BE2C (cell line): ENCODE data around the gene ABHD5. TPM values are rescaled to one million over a fixed set of nuclear protein-coding genes. Genes with fewer than 3 reads are reported as not detected.

Experiments
- DNase-seq: peaks from one replicate; pipeline ENCODE4 v3.0.0-alpha.2; 2020
- H3K27me3 ChIP-seq: fragments of 250-450 bp; sonication (Bioruptor Pico); 2 replicates; pipeline ENCODE4 v1.5.1; 2020; ENCODE audit warnings: mild to moderate bottlenecking
- H3K36me3 ChIP-seq: fragments of 250-450 bp; sonication (Bioruptor Pico); 2 replicates; pipeline ENCODE4 v1.5.1; 2020; ENCODE audit warnings: mild to moderate bottlenecking
- H3K4me1 ChIP-seq: fragments of 250-450 bp; sonication (Bioruptor Pico); 2 replicates; pipeline ENCODE4 v1.5.1; 2020
- H3K4me3 ChIP-seq: 2 replicates; pipeline ENCODE4 v1.5.1; 2011; ENCODE audit warnings: low read depth, low read length
- H3K9me3 ChIP-seq: fragments of 250-450 bp; sonication (Bioruptor Pico); 2 replicates; pipeline ENCODE4 v1.5.1; 2020
- CTCF ChIP-seq: IDR thresholded peaks from 2 replicates; pipeline ENCODE4 v1.5.1; 2012; ENCODE audit warnings: mild to moderate bottlenecking, low read depth, low read length
- polyA plus RNA-seq: library from polyadenylated mRNA; unstranded; fragments of >200 nt; gene quantifications from one replicate; pipeline ENCODE4 v1.2.1, GENCODE V29; 2012; ENCODE audit warnings: low read depth, missing spikeins; ENCODE audit not compliant: insufficient read length, insufficient read depth

ABHD5 gene
- polyA plus RNA-seq, result 18.2 TPM

- peak; percentile 26; the same call in 1 of the 2 replicates for TF ChIP-seq CTCF
- no peaks in the 10 kb centered on the region for H3K27me3 ChIP-seq
- peak; percentile 89 for DNase-seq
- no peaks in the 10 kb centered on the region for H3K4me1 ChIP-seq
- H3K36me3 ChIP-seq, result no peaks in the 10 kb centered on the region
- no peaks in the 10 kb centered on the region for H3K9me3 ChIP-seq
- H3K4me3 ChIP-seq, result peak within 1 kb of the TSS; percentile 65
These were observed at the start of gene ABHD5 for GRCh38 chr3:43690400-43691119. ABHD5 (plus strand) TSS chr3:43690938; CDS start chr3:43690993, 55 bp downstream.

DNA sequence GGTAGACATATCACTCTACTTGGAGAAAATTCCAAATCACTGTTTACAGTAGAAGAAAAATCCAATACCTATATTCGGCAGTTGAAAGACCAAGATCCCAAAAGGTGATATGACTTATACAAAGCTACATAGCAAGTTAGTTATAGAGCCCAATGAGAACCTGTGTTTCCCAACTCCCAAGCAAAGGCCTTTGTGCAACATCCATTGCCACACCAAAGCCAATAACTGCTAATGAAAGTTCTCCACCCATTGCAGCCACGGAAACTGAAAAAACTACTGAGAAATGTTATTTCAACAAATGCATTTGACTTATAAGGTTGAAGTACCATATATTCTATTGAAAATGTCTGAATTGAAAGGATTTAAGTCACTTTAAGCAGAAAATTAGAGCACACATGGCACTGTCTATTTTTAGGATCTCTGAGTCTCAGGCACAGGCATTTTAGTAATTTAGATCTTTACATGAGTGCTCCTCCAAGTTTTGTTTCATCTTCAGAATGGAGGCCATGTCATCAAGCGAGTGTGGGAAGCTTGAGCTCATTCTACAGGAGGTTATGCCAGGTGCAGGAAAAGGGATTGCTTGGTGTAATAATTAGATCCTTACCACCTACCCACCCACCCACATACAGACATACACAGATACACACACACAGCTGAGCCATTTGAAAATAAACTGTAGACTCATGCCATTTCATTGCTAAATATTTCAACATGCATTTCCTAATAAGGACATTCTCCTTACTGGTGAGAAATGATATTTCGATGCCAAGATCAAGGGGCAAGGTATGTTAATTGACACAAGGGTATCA, 49.2 kb upstream of the ABHD5 start:
- TF ChIP-seq CTCF, result no peak
- DNase-seq, result no peak
- no peaks in the 10 kb centered on the region for H3K4me1 ChIP-seq
- no peaks in the 10 kb centered on the region for H3K36me3 ChIP-seq
- H3K27me3 ChIP-seq, result no peaks in the 10 kb centered on the region
- no peaks in the 10 kb centered on the region for H3K9me3 ChIP-seq
- no peak overlapping the region for H3K4me3 ChIP-seq

DNA sequence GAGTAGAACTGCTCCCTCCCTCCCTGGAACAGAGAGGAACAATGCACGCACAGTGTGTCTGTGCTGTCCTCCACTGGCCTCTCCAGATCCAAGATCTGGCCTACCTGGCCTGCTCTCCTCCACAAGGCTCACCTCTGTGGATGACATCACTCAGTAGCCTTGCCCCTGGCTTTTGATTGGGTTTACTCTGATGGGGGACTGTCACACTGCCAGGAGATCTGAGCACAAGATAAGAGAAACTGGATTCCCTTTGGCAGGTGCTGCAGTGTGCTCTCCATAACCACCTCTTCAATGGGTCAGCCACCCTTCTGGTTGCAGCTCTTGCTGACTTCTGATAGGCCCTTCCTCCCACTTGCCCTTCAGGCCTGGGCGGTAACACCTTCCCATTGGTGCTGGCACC, 46.3 kb upstream of the ABHD5 start:
- H3K4me3 ChIP-seq, result no peak overlapping the region
- TF ChIP-seq CTCF, result no peak
- H3K36me3 ChIP-seq, result no peaks in the 10 kb centered on the region
- no peaks in the 10 kb centered on the region for H3K9me3 ChIP-seq
- no peaks in the 10 kb centered on the region for H3K4me1 ChIP-seq
- no peaks in the 10 kb centered on the region for H3K27me3 ChIP-seq
- DNase-seq, result no peak

DNA sequence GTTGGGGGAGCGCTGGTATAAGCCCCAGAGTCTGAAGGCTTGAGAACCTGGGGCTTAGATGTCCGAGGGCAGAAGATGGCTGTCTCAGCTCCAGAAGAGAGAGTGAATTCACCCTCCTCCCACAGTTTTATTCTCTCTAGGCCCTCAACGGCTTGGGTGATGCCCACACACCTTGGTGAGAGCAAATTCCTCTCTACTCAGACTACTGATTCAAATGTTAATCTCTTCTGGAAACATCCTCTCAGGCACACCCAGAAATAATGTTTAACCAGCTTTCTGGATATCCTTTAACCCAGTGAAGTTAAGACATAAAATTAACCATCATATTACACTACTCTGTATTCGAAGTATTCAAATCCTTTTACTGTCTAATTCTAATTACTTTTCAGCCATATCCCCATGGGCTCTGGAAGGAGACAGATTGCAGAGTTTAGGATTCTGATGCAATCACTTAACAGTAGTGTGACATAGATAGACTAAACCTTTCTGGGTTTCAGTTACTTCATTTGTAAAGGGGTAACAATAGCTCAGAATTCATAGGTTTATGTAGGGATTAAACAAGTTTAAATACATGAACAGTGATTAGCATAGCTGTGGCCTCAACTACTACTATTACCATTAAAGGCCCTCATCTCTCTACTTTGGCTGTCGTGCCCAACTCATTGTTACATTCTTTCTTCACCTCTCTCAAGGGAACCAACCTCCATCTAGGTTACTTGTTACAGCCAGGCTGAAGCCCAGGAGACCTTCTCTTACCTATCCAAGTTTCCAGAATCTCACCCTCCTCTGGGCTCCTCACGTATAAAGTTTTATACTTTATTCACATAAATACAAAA, 43.2 kb upstream of the ABHD5 start:
- H3K36me3 ChIP-seq, result no peaks in the 10 kb centered on the region
- no peaks in the 10 kb centered on the region for H3K9me3 ChIP-seq
- no peak for TF ChIP-seq CTCF
- no peaks in the 10 kb centered on the region for H3K27me3 ChIP-seq
- no peak overlapping the region for H3K4me3 ChIP-seq
- DNase-seq, result no peak
- H3K4me1 ChIP-seq, result no peaks in the 10 kb centered on the region

DNA sequence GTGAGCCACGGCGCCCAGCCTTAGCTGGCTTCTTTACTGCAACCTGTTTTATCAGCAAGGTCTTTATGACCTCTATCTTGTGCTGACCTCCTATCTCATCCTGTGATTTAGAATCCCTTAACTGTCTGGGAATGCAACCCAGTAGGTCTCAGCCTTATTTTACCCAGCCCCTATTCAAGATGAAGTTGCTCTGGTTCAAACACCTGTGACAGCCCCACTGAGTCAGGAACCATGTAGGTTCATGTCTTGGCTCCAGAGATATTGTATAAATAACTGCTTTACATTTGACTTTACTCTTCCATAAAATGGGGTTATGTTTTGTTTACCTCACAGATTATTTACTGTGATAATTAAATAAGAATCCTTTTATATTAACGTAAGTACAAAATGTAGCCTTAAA, 41.8 kb upstream of the ABHD5 start:
- Histone ChIP-seq H3K9me3 (no peaks in the 10 kb centered on the region), H3K36me3 (no peaks in the 10 kb centered on the region), H3K4me3 (no peak overlapping the region), H3K4me1 (no peaks in the 10 kb centered on the region), H3K27me3 (no peaks in the 10 kb centered on the region)
- TF ChIP-seq CTCF, result no peak
- DNase-seq, result no peak
